ENCODE measurements around the gene SLC11A2.

DNA sequence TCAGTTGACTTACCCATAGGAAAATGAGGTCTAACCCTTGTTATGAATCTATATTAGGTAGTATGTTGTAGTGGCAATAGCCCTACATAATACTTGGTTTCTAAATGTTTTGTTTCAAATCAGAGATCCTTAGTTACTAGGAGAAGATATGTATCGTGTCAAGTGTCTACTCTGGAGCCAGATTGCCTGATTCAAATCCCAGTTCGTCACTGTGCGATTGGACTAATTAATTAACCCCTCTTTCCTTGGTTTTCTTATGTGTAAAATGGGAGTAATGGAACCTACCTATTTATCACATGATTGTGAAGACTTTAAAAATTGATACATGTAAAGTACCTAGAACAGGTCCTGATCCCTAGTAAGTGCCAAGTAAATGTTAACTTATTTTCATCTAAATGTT lies 23.3 kb upstream of the SLC11A2 start:
- no peak for TF ChIP-seq YY1 (IDR thresholded peaks at IDR 0.05; ENCODE audit: borderline replicate concordance in 1 of 3, control insufficient read depth in 1 of 3, extremely low read depth in 1 of 3, insufficient read depth in 3 of 3, insufficient read length in 1 of 3, insufficient replicate concordance in 2 of 3, low read depth in 1 of 3, low read length in 2 of 3)
- no peak for TF ChIP-seq EP300 (IDR thresholded peaks at IDR 0.05; ENCODE audit: low read length)
- no peak for TF ChIP-seq RNF2 (IDR thresholded peaks at IDR 0.05)
- TF ChIP-seq, protein P1, sequence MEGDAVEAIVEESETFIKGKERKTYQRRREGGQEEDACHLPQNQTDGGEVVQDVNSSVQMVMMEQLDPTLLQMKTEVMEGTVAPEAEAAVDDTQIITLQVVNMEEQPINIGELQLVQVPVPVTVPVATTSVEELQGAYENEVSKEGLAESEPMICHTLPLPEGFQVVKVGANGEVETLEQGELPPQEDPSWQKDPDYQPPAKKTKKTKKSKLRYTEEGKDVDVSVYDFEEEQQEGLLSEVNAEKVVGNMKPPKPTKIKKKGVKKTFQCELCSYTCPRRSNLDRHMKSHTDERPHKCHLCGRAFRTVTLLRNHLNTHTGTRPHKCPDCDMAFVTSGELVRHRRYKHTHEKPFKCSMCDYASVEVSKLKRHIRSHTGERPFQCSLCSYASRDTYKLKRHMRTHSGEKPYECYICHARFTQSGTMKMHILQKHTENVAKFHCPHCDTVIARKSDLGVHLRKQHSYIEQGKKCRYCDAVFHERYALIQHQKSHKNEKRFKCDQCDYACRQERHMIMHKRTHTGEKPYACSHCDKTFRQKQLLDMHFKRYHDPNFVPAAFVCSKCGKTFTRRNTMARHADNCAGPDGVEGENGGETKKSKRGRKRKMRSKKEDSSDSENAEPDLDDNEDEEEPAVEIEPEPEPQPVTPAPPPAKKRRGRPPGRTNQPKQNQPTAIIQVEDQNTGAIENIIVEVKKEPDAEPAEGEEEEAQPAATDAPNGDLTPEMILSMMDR (IDR thresholded peaks at IDR 0.05 in 2 of 3, conservative IDR thresholded peaks at IDR 0.05 in 1 of 3; ENCODE audit: insufficient read depth in 2 of 3, low read depth in 1 of 3, low read length in 3 of 3), result no peak
- TF ChIP-seq JUNB (CRISPR knock-in tag; conservative IDR thresholded peaks at IDR 0.05), result no peak
- TF ChIP-seq ZNF551 (CRISPR knock-in tag; IDR thresholded peaks at IDR 0.05), result no peak
- no peak for TF ChIP-seq MAZ (CRISPR knock-in tag; conservative IDR thresholded peaks at IDR 0.05 in 1 of 2, IDR thresholded peaks at IDR 0.05 in 1 of 2)
- TF ChIP-seq, protein P2, sequence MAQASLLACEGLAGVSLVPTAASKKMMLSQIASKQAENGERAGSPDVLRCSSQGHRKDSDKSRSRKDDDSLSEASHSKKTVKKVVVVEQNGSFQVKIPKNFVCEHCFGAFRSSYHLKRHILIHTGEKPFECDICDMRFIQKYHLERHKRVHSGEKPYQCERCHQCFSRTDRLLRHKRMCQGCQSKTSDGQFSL (CRISPR knock-in tag; IDR thresholded peaks at IDR 0.05), result no peak
- TF ChIP-seq, protein P2 (tag; IDR thresholded peaks at IDR 0.05), result no peak
- no peak for TF ChIP-seq TOE1 (IDR thresholded peaks at IDR 0.05; ENCODE audit: borderline replicate concordance)
- TF ChIP-seq TOE1 (CRISPR knock-in tag; IDR thresholded peaks at IDR 0.05; ENCODE audit: borderline replicate concordance, low read depth), result no peak
- TF ChIP-seq, protein P3, sequence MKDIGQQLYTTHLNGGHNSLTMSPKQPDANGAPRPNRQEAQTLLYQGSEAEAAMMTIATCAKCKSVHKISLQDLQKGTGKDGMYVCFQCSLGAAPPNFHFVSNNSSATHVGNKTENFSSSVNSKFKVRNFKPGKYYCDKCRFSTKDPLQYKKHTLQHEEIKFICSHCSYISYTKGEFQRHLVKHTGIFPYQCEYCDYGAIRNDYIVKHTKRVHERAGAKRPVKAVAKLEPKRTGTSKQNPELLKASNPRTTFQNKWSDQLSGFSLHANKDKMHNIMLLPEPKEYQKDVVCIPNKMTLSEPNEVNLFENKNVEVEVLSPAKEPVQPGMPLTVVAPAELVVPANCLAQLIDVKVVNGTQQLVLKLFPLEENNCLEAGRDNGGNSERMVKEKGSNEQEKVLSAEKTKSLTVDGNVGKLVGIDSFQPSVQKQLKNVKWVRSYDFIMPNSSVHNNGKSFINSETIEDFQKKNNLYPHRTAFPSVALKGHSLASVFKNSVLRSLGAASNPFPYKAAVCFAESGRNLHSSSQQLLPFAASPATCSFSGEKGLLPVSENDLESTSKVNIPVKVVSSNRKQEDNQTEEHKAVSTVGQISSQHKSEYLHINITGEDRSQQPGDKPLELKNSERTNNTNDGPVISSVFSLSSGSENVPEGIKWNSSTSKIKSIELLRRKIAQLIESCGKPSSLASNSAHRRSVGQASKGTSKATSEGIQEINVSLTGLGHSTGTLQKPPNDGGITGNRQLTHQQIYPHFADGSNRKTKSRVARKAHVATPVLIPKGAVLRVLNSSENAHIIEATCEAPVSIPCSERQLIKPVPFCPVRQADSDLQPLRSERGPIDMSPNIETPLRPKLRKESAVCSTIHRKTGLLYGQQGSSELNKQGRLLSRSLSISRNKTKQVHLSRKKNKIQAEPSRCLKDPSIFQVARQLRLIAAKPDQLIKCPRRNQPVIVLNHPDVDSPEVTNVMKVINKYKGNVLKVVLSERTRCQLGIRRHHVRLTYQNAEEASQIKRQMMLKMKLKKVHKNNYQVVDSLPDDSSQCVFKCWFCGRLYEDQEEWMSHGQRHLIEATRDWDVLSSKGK (CRISPR knock-in tag; IDR thresholded peaks at IDR 0.05), result no peak
- TF ChIP-seq POLR2A (conservative IDR thresholded peaks at IDR 0.05), result no peak
- TF ChIP-seq ZNF41 (CRISPR knock-in tag; conservative IDR thresholded peaks at IDR 0.05), result no peak
